ENCODE data around the gene FNBP1L. TPM values are rescaled to one million over a fixed set of nuclear protein-coding genes. Genes with fewer than 3 reads are reported as not detected.

The FNBP1L gene
- total and polyA plus RNA-seq, 12 donors, result 10.7 to 41.4 (median 23.8) TPM

DNA sequence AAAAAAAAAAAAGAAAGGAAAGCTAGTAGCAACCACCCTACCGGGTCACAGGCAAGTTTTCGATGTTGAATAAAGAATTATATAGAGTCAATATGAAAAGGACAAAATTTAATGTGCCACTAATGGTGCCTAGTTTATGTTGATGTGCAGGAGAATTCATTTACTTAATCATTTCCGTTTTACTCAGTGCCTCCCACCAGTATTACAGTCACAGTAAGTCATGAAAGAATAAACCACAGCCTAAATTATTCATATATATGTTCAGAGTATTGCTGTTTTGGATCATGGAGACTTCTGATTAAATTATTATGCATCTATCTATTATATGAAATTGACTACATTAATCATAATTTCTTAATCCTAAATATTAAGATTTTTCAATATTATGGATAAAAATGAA, 35.3 kb downstream of the FNBP1L start:
- ATAC-seq (no peak), DNase-seq (no peak)
- no peaks in the 10 kb centered on the region for H3K27me3 ChIP-seq
- peaks cover 0 to 23% (median 0%) of the 10 kb centered on the region in 9 donors for H3K4me1 ChIP-seq
- H3K9me3 ChIP-seq, result peaks cover 0 to 22% (median 13%) of the 10 kb centered on the region in 11 donors
- H3K4me3 ChIP-seq, result no peak overlapping the region
- intact Hi-C loops (cut with DNase I), result no loop called here
- no peak overlapping the region for H3K27ac ChIP-seq
- no peaks in the 10 kb centered on the region for H3K36me3 ChIP-seq
- TF ChIP-seq, protein P1, sequence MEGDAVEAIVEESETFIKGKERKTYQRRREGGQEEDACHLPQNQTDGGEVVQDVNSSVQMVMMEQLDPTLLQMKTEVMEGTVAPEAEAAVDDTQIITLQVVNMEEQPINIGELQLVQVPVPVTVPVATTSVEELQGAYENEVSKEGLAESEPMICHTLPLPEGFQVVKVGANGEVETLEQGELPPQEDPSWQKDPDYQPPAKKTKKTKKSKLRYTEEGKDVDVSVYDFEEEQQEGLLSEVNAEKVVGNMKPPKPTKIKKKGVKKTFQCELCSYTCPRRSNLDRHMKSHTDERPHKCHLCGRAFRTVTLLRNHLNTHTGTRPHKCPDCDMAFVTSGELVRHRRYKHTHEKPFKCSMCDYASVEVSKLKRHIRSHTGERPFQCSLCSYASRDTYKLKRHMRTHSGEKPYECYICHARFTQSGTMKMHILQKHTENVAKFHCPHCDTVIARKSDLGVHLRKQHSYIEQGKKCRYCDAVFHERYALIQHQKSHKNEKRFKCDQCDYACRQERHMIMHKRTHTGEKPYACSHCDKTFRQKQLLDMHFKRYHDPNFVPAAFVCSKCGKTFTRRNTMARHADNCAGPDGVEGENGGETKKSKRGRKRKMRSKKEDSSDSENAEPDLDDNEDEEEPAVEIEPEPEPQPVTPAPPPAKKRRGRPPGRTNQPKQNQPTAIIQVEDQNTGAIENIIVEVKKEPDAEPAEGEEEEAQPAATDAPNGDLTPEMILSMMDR (IDR thresholded peaks at IDR 0.05), result no peak
- 82 to 86% methylated on average over 3 of the region's 3 CpGs for WGBS, 2 donors

GRCh38 chr1:93483606-93484005, 35.7 kb downstream of the FNBP1L start:
- Histone ChIP-seq H3K4me3 (no peak overlapping the region), H3K4me1 (peaks cover 0 to 23% (median 0%) of the 10 kb centered on the region in 9 donors), H3K27ac (no peak overlapping the region), H3K36me3 (no peaks in the 10 kb centered on the region), H3K9me3 (peaks cover 0 to 18% (median 13%) of the 10 kb centered on the region in 11 donors), H3K27me3 (no peaks in the 10 kb centered on the region)
- intact Hi-C loops (cut with DNase I), result no loop called here
- ATAC-seq, result no peak
- TF ChIP-seq, protein P1 (IDR thresholded peaks at IDR 0.05), result no peak
- no peak for DNase-seq

DNA sequence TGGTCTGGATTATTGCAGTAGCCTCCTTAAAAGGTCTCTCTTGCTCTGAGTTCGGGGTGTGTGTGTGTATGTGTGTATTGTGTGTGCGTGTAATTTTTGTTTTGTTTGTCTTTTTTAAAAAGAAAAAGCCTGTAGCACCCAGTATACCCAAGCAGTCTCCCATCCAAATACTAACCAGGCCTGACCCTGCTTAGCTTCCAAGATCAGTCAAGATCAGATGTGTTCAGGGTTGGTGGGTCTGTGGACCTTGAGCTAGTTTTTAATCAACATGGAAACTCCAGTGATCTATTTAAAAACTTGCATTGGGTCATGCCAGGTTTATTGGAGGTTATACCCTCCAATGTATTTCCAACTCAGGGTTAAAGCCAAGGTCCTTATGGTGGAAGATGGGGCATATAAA, 40.3 kb downstream of the FNBP1L start:
- WGBS, 2 donors, result 96 to 98% methylated on average over 2 of the region's 2 CpGs
- H3K4me1 ChIP-seq, result peaks cover 0 to 45% (median 14%) of the 10 kb centered on the region in 9 donors
- no peaks in the 10 kb centered on the region for H3K36me3 ChIP-seq
- H3K27ac ChIP-seq, result no peak overlapping the region
- no peak for DNase-seq
- no peak overlapping the region for H3K4me3 ChIP-seq
- H3K27me3 ChIP-seq, result no peaks in the 10 kb centered on the region
- ATAC-seq, result no peak
- intact Hi-C loops (cut with DNase I), result no loop called here
- TF ChIP-seq, protein P1 (IDR thresholded peaks at IDR 0.05), result no peak
- H3K9me3 ChIP-seq, result no peaks in the 10 kb centered on the region

- no peak for ATAC-seq
- intact Hi-C loops (cut with DNase I), result no loop called here
- no peak for DNase-seq
- Histone ChIP-seq H3K27me3 (no peaks in the 10 kb centered on the region), H3K4me3 (no peak overlapping the region), H3K27ac (no peak overlapping the region), H3K4me1 (peaks cover 0 to 40% (median 14%) of the 10 kb centered on the region in 9 donors), H3K36me3 (no peaks in the 10 kb centered on the region), H3K9me3 (peaks cover 0 to 2% (median 0%) of the 10 kb centered on the region in 11 donors)
- TF ChIP-seq, protein P1 (IDR thresholded peaks at IDR 0.05), result no peak
These were observed 41.8 kb downstream of the FNBP1L start for GRCh38 chr1:93489756-93490155.
